Stimulated activated naive CD8-positive, alpha-beta T cell treated with anti-CD3 and anti-CD28 coated beads, Interleukin-15, amount 100 ng/mL, for 72 hours (primary cell): ENCODE results near the gene SOHLH1.

ENCODE experiments used
- ATAC-seq: fragments of 150-1000 bp; cut with Tn5 transposase; 2 replicates; pipeline ENCODE4 v1.10.0; 2021; ENCODE audit warnings: mild to moderate bottlenecking, moderate library complexity
- DNase-seq, 2 donors: peaks; one replicate each; pipeline ENCODE4 v3.0.0; 2021 to 2022
- H3K27ac Mint-ChIP-seq, 2 donors: one replicate each; pipeline ENCODE4 v1.8.0; 2022; ENCODE audit warnings: mild to moderate bottlenecking in 2 of 2, mixed read lengths in 2 of 2, moderate library complexity in 2 of 2
- H3K27me3 Mint-ChIP-seq: one replicate; pipeline ENCODE4 v1.8.0; 2022; ENCODE audit warnings: mixed read lengths
- H3K4me1 Mint-ChIP-seq: one replicate; pipeline ENCODE4 v1.8.0; 2022; ENCODE audit warnings: mild to moderate bottlenecking, mixed read lengths
- H3K4me3 Mint-ChIP-seq, 2 donors: one replicate each; pipeline ENCODE4 v1.8.0; 2022; ENCODE audit warnings: mild to moderate bottlenecking in 2 of 2, mixed read lengths in 2 of 2, moderate library complexity in 1 of 2
- H3K9me3 Mint-ChIP-seq, 2 donors: one replicate each; pipeline ENCODE4 v1.8.0; 2022; ENCODE audit warnings: mixed read lengths in 2 of 2

SOHLH1 gene

DNA sequence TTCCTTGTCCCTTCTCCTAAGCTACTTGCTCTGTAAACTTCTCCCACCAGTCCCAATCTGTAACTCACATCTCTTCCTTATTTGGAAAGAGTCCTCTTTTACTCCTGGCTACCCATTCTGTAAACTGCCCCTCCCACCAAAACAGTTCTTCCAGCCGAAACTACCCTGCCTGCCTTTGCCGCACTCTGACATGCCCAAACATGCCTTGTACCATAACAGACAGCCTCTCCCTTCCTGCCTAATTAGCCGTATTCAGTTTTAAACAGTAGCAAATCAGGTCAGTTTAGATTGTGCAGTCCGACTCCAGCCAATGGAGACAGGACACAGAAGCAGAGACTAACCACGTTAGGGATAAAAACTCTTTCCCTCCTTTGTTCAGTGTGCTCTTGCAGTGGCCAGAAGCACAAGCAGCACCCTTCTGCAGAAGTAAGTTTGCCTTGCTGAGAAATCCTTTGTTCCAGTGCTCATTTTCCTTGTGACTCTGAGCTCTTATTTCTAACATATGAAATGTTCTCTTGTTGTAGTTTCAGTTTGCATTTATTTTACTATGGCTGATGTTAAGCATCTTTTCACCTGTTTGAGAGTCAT, 54.6 kb downstream of the SOHLH1 start:
- H3K9me3 Mint-ChIP-seq = peaks cover 37 to 64% of the 10 kb centered on the region in 2 donors
- peak overlapping the region in 1 of 2 donors; percentile 48 for H3K27ac Mint-ChIP-seq
- H3K4me1 Mint-ChIP-seq = no peaks in the 10 kb centered on the region
- DNase-seq = no peak
- H3K27me3 Mint-ChIP-seq = peaks cover 17% of the 10 kb centered on the region
- no peak for ATAC-seq
- no peak overlapping the region for H3K4me3 Mint-ChIP-seq
